H54 (cell line): ENCODE data around the gene WDPCP.
A peak's percentile ranks its signal among the peaks of the same experiment; 100 is the strongest.
"Not testable (repeated sequence)": the region's sequence is repeated elsewhere in the genome, so short reads cannot be mapped to it uniquely, and the experiment has no call there.

Experiments used
- DNase-seq: peaks from one replicate; pipeline ENCODE4 v3.0.0; 2011; ENCODE audit warnings: low spot score, mixed read lengths; ENCODE audit not compliant: insufficient read length
- FAIRE-seq: peaks from 3 replicates; lab custom pipeline; 2011; peaks lifted over from hg19 to GRCh38; lab: Jason Lieb, UNC
- POLR2A ChIP-seq: IDR thresholded peaks from 2 replicates; pipeline ENCODE4 v1.6.1; 2011; ENCODE audit warnings: low read depth, mild to moderate bottlenecking, low read length

WDPCP gene

DNA sequence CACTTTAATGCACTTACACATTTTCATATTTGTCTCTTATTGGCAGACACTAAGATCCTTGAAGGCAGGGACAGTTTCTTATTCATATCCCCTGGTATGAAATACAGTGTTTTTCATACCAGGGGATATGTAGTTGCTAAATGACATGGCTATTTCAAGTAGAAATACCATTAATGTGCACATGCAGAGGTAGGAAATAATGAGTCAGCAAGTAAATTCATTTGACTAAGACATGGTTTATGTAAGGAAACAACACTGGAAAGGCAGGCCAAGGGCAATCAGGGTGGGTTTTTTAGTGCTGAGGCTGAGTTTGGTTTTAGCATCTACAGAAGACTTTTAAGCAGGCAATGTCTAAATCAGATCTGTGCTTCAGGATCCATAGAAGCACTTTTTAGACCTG, 155.9 kb downstream of the WDPCP start:
- TF ChIP-seq POLR2A = no peak
- no peak for FAIRE-seq
- DNase-seq = no peak

DNA sequence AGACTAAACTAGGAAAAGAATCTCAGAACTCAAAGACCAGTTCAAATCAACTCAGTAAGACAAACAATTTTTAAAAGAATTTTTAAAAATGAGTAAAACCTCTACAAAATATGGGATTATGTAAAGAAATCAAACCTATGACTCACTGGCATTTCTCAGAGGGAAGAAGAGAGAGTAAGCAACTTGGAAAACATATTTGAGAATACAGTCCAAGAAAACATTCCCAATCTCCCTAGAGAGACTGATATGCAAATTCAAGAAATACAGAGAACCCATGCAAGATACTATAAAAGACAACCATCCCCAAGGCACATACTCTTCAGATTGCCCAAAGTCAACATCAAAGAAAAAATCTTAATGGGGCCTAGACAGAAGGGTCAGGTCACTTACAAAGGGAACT, 162.7 kb downstream of the WDPCP start:
- FAIRE-seq (no peak), DNase-seq (no peak)
- no peak for TF ChIP-seq POLR2A

DNA sequence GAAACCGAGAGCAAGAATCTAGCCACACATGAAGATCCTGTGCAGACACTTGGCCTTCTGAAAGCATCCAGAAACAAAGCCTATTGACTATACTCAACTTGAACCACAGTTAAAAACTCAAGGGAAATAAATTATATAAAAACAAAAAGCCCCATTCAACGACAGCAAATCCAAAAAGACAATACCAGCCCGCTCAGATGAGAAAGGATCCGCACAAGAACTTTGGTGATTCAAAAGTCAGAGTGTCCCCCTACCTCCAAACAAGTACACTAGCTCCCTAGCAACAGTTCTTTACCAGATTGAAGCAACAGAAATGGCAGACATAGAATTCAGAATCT, 163.2 kb downstream of the WDPCP start:
- FAIRE-seq (no peak), DNase-seq (no peak)
- TF ChIP-seq POLR2A = no peak

DNA sequence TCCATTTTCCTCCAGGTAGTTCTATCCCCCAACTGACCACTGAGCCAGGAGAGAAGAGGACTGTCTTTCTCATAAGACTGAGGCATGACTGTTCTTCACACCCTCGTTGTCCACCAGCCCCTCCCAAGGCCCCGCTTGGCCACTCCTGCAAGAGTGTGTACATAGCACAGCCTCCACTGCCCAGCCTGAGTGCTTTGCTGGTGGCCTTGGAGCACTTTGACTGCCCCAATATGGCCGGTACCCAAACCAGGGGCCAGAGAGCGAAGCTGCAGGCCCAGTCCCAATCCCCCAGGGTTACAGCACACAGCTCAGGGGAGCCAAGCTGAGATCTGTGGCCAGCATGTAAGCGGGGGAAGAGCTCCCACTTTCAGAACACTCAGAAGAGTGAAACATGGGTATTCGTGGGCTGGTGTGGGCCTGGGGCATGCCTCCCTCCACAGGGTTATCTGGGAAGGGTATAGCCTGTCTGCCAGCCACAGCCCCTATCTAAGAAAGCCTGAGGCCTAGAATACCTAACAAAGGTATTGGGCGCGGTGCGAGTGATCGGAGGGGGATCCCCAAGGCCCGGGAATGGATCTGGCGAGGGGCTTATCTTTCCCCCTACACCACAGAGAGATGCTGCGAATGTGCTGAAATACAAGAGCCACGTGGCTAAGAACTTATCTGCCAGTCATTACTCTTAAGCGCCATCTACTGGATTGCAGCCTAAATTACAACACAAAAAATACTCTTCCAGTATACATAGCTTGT, 163.8 kb downstream of the WDPCP start:
- no peak for TF ChIP-seq POLR2A
- DNase-seq (peak; percentile 7), FAIRE-seq (peak; percentile 70)

DNA sequence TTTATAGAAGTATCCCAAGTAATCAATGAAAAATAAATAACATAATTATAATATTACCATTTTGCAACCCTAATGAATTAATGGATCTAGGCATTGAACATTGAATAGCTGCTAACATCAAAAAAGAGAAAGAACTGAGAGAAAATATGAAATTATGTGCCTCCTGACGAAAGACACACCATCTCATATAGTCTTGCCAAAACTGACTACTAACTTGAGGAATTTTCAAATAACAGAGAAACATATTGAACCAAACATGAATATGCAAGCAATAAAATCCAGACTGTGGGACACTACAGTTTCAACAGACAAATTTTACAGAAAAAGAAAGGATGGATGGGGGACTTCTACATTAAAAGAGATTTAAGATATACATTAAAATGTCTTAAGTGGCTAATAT, 165.7 kb downstream of the WDPCP start:
- DNase-seq (no peak), FAIRE-seq (no peak)
- no peak for TF ChIP-seq POLR2A

DNA sequence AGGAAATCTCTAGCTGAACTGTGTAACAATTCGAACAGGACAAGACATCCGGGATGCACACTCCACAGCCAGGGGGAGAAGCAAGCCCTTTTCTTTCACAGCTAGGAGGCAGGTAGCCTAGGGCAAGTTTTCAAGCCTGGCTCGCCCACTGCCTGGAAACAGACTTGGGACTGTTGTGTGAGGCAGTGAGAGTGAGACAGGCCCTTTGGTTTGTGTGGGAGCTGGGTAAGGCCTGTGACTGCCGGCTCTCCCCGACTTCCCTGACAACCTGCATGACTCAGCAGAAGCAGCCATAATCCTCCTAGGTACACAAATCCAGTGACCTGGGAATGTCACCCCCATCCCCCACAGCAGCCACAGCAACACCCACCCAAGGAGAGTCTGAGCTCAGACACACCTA, 179.7 kb downstream of the WDPCP start:
- FAIRE-seq (no peak), DNase-seq (no peak)
- TF ChIP-seq POLR2A = no peak

DNA sequence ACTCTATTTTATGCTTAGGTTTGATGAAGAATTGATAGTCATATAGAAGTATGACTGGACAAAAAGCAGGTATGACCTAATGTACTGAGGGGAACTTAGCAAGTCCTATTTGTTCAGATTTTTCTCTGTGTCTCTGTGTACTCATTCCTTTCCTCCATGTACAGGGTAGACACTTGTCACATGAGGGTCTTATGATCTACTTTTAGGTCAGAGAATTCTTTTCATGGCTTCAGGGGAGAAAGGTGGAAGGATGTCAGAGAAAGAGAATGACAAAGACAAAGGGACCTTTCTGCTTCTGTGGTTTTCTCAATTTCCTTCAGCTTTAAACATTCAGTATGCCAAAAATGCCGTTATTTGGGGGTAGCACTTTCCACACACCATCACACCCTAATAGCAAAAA, 181.6 kb downstream of the WDPCP start:
- TF ChIP-seq POLR2A = no peak
- no peak for DNase-seq
- no peak for FAIRE-seq

DNA sequence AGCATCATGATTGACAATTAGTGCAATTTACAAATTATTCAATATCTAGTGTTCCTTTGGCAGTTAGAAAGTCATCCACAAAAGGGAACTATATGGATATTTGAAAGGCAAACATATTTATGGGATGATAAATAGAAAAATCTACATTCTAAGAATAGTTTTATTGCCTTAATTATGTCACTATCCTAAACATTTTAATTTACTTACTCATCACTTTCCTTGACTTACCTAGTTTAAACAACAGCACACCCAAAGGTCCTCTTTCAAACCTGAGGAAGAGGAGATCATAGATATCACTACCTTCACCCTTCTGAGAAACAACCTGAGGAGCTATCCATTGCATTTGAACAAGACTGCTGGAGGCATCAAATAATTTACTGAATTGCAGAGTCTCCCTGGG, 184.5 kb downstream of the WDPCP start:
- FAIRE-seq = no peak

DNA sequence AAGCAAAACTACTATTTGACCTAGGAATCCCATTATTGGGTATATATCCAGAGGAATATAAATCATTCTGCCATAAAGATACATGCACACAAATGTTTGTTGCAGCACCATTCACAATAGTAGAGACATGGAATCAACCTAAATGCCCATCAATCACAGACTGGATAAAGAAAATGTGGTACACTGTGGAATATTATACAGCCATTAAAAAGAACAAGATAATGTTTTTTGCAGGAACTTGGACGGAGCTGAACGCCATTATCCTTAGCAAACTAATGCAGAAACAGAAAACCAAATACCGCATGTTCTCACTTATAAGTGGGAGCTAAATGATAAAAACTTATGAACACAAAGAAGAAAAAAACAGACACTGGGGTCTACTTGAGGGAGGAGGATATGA, 185.4 kb downstream of the WDPCP start:
- FAIRE-seq, DNase-seq: not testable (repeated sequence)

More for the DNA sequence above, 184.5 kb downstream of the WDPCP start:
- no peak for TF ChIP-seq POLR2A
- DNase-seq = no peak

DNA sequence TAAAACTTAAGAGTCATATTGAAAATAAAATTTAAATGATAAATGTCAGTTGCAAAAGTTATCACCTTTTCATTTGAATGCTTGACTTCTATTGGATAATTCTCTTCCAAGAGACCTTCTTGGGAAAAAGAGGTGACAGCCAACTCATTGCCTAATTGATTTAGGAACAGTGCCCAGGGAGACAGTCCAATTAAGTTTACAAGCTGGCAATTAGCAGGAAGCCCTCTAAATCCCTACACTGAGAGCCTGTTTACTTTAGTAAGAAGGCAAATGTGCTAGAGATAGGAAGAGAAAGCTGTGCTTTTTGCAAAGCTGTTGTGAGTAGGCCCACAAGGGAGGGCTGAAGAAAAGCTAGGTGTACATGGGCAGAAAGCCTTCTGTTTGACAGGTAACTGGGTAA, 189.1 kb downstream of the WDPCP start:
- FAIRE-seq = no peak
- DNase-seq = no peak
- TF ChIP-seq POLR2A = no peak

DNA sequence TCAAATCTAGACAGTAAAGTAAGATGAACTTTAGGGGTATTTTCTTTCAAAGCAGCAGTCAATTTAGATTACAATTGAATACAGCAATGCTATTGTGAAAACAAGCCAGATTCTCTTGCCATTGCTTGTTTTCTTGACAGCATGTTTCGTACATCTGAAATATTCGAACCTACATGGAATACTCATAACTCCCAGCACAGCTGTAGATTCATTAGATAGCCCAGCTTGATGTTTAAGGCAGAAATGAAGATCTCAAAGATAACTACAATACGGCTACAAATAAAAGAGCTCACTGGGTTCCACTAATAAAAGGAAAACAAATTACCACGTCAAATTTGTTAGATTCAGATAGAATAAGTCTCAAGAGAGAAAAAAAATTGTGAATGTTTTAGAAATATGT, 208.8 kb downstream of the WDPCP start:
- DNase-seq (no peak), FAIRE-seq (no peak)
- no peak for TF ChIP-seq POLR2A

DNA sequence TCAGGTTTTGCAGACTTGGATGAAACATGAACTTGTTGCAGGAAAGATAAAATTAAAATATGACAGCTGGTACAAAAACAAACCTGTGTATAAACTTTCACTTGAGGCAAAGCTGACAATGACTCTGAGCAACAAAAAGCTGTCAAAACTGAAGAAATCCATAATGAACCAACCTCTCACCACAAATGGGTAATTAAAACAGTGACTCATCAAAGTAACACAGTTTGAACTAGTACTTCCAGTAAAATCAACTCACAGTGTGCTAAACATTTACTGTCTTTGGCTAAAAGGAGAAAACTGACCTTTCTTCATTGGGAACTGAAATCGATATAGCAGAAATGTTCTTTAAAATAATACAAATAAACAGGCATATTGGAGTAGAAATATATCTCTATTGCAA, 209.7 kb downstream of the WDPCP start:
- no peak for TF ChIP-seq POLR2A
- FAIRE-seq (no peak), DNase-seq (no peak)

DNA sequence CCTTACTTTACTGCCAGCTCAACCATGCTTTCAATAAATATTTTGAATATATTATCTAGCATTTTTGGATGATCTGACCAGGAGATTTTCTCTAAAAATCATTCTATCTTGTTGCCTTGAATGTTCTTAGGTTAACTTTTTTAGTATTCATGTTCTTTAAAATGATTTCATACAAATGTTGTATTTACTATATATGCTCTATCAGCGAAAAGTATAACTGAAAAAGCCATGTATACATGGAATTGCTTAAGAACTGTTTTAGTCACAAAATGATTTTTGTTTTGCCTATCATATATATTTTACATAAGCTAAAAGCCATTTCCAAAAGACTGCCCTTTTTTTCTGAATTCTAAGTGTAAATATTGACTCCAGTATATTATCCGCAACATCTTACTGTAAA, 213.9 kb downstream of the WDPCP start:
- DNase-seq (no peak), FAIRE-seq (no peak)
- TF ChIP-seq POLR2A = no peak

DNA sequence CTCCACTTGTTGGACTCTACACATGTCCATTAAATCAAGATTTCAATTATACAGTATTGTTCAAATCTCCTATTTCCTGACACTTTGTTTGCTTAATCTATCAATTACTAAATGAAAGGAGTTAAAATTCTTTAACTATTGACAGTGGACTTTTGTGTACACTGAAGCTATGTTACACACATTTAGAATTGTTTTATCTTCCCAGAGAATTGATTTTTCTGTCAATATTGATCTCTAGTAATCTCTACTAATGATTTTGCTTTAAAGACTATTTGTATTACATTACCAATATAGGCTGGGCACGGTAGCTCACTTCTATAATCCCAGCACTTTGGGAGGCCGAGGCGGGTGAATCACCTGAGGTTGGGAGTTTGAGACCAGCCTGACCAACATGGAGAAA, 215.7 kb downstream of the WDPCP start:
- FAIRE-seq = no peak
- DNase-seq = no peak
- TF ChIP-seq POLR2A = no peak

DNA sequence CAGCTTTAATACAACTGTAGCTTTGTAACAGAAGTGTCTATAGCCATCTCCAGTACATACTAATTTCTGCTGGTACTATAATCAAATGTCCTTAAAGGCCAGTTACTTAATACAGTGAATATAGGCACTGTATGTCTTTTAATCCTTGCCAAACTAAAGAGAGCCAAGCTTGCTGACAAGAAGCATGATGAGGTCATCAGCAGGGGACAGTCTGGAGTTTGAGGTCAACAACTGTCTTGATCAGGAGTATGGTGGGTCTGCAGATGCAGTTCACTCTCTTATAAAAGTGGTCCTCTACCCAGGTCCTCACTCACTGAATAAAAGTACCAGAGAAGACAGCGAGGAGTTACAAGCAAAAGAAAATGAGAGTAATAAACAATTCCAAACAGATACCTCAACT, 219.1 kb downstream of the WDPCP start:
- TF ChIP-seq POLR2A = no peak
- DNase-seq = no peak
- no peak for FAIRE-seq
